Gastrocnemius medialis (tissue), 4 donors: ENCODE data around the gene SLC29A3.

Experiments used
- POLR2A ChIP-seq, 2 donors: fragments of 450-650 bp; IDR thresholded peaks; one replicate each; pipeline ENCODE4 v1.6.1; 2017; ENCODE audit warnings: antibody characterized with exemption in 2 of 2, mild to moderate bottlenecking in 2 of 2, moderate library complexity in 2 of 2
- TF ChIP-seq, protein P1 (sequence below), 5 experiments: fragments of 450-650 bp in 3 of 5; fragments of 200-600 bp in 2 of 5; sonication (generic) in 2 of 5; IDR thresholded peaks in 4 of 5; conservative IDR thresholded peaks in 1 of 5; 1 replicate in 4 of 5; 2 replicates in 1 of 5; pipeline ENCODE4 v1.5.1; 2016 to 2019; ENCODE audit warnings: antibody characterized with exemption in 5 of 5, mild to moderate bottlenecking in 3 of 5, moderate library complexity in 3 of 5

- TF ChIP-seq, protein P1, sequence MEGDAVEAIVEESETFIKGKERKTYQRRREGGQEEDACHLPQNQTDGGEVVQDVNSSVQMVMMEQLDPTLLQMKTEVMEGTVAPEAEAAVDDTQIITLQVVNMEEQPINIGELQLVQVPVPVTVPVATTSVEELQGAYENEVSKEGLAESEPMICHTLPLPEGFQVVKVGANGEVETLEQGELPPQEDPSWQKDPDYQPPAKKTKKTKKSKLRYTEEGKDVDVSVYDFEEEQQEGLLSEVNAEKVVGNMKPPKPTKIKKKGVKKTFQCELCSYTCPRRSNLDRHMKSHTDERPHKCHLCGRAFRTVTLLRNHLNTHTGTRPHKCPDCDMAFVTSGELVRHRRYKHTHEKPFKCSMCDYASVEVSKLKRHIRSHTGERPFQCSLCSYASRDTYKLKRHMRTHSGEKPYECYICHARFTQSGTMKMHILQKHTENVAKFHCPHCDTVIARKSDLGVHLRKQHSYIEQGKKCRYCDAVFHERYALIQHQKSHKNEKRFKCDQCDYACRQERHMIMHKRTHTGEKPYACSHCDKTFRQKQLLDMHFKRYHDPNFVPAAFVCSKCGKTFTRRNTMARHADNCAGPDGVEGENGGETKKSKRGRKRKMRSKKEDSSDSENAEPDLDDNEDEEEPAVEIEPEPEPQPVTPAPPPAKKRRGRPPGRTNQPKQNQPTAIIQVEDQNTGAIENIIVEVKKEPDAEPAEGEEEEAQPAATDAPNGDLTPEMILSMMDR (IDR thresholded peaks at IDR 0.05 in 4 of 5, conservative IDR thresholded peaks at IDR 0.05 in 1 of 5) = no peak
- no peak for TF ChIP-seq POLR2A (IDR thresholded peaks at IDR 0.05)
Measured at GRCh38 chr10:71286521-71287294, 32.4 kb upstream of the SLC29A3 start.
